Measurements from ENCODE around the gene ATP5PD.

DNA sequence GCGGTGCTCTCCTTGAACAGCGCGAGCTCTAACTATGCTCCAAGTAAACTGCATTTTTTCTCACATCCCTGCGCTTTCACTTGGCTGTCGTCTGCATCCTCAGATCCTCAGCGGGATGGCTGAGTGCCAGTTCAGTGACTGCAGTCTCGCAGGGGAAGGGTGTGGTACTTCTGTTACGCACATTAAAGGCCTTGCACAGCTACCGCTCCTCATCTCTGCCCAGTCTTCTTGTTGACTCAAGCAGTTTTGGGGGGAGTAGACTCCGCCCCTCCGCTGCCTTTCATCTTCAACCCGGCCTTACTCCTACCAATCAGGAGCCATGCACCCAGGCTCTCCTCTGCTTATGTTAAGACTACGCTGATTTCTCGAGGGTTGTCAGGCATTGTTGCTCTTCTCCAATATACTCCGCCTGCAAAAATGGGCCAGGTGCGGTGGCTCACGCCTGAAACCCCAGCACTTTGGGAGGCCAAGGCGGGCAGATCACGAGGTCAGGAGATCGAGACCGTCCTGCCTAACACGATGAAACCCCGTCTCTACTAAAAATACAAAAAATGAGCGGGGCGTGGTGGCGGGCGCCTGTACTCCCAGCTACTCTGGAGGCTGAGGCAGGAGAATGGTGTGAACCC is 10.0 kb downstream of the ATP5PD start:
- TF ChIP-seq GLIS1 (tag by site-specific recombination; IDR thresholded peaks at IDR 0.05) (no peak; the same call in 1 of the 2 replicates), ZNF785 (tag by site-specific recombination; IDR thresholded peaks at IDR 0.05) (no peak), ZNF274 (IDR thresholded peaks at IDR 0.05; ENCODE audit: low read length) (no peak), ZNF274 (tag by site-specific recombination; IDR thresholded peaks at IDR 0.05; ENCODE audit: borderline replicate concordance) (no peak), PRDM10 (tag by site-specific recombination; IDR thresholded peaks at IDR 0.05) (peak; percentile 84), ZNF24 (tag by site-specific recombination; IDR thresholded peaks at IDR 0.05) (no peak; the same call in 1 of the 2 replicates)
- TF ChIP-seq, protein P1, sequence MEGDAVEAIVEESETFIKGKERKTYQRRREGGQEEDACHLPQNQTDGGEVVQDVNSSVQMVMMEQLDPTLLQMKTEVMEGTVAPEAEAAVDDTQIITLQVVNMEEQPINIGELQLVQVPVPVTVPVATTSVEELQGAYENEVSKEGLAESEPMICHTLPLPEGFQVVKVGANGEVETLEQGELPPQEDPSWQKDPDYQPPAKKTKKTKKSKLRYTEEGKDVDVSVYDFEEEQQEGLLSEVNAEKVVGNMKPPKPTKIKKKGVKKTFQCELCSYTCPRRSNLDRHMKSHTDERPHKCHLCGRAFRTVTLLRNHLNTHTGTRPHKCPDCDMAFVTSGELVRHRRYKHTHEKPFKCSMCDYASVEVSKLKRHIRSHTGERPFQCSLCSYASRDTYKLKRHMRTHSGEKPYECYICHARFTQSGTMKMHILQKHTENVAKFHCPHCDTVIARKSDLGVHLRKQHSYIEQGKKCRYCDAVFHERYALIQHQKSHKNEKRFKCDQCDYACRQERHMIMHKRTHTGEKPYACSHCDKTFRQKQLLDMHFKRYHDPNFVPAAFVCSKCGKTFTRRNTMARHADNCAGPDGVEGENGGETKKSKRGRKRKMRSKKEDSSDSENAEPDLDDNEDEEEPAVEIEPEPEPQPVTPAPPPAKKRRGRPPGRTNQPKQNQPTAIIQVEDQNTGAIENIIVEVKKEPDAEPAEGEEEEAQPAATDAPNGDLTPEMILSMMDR (tag by site-specific recombination; IDR thresholded peaks at IDR 0.05): no peak
